Measurements from ENCODE around the gene TMEM106B.

Gene TMEM106B

GRCh38 chr7:12249706-12250105, 38.6 kb downstream of the TMEM106B start:
- no peak for TF ChIP-seq POLR2AphosphoS5 (IDR thresholded peaks at IDR 0.05; ENCODE audit: low read depth, low read length)
- TF ChIP-seq POLR2A (IDR thresholded peaks at IDR 0.05; ENCODE audit: low read depth, low read length): no peak
- TF ChIP-seq POU2F2 (IDR thresholded peaks at IDR 0.05; ENCODE audit: low read depth, low read length): no peak
- no peak for TF ChIP-seq PAX5 (IDR thresholded peaks at IDR 0.05; ENCODE audit: insufficient read depth, low read length, severe bottlenecking)
- TF ChIP-seq TAF1 (IDR thresholded peaks at IDR 0.05; ENCODE audit: low read depth, low read length): no peak
- no peak for TF ChIP-seq SPI1 (IDR thresholded peaks at IDR 0.05; ENCODE audit: low read depth, low read length)
- FAIRE-seq: no peak

GRCh38 chr7:12250232-12250631, 39.1 kb downstream of the TMEM106B start:
- TF ChIP-seq PAX5 (IDR thresholded peaks at IDR 0.05; ENCODE audit: insufficient read depth, low read length, severe bottlenecking) (no peak), POLR2AphosphoS5 (IDR thresholded peaks at IDR 0.05; ENCODE audit: low read depth, low read length) (no peak), POLR2A (IDR thresholded peaks at IDR 0.05; ENCODE audit: low read depth, low read length) (no peak), SPI1 (IDR thresholded peaks at IDR 0.05; ENCODE audit: low read depth, low read length) (no peak), TAF1 (IDR thresholded peaks at IDR 0.05; ENCODE audit: low read depth, low read length) (no peak), POU2F2 (IDR thresholded peaks at IDR 0.05; ENCODE audit: low read depth, low read length) (no peak)
- no peak for FAIRE-seq
- no peak for DNase-seq (ENCODE audit: insufficient read length, low spot score)

More at GRCh38 chr7:12249706-12250105, 38.6 kb downstream of the TMEM106B start:
- no peak for DNase-seq (ENCODE audit: insufficient read length, low spot score)

GRCh38 chr7:12256090-12256489, 45.0 kb downstream of the TMEM106B start:
- no peak for DNase-seq (ENCODE audit: insufficient read length, low spot score)
- no peak for TF ChIP-seq POU2F2 (IDR thresholded peaks at IDR 0.05; ENCODE audit: low read depth, low read length)
- TF ChIP-seq TAF1 (IDR thresholded peaks at IDR 0.05; ENCODE audit: low read depth, low read length): no peak
- no peak for TF ChIP-seq POLR2AphosphoS5 (IDR thresholded peaks at IDR 0.05; ENCODE audit: low read depth, low read length)
- TF ChIP-seq SPI1 (IDR thresholded peaks at IDR 0.05; ENCODE audit: low read depth, low read length): no peak
- TF ChIP-seq PAX5 (IDR thresholded peaks at IDR 0.05; ENCODE audit: insufficient read depth, low read length, severe bottlenecking): no peak
- no peak for TF ChIP-seq POLR2A (IDR thresholded peaks at IDR 0.05; ENCODE audit: low read depth, low read length)
- no peak for FAIRE-seq

- peak; percentile 11 for DNase-seq (ENCODE audit: insufficient read length, low spot score)
- TF ChIP-seq POLR2AphosphoS5 (IDR thresholded peaks at IDR 0.05; ENCODE audit: low read depth, low read length): no peak
- no peak for TF ChIP-seq PAX5 (IDR thresholded peaks at IDR 0.05; ENCODE audit: insufficient read depth, low read length, severe bottlenecking)
- TF ChIP-seq TAF1 (IDR thresholded peaks at IDR 0.05; ENCODE audit: low read depth, low read length): no peak
- TF ChIP-seq POLR2A (IDR thresholded peaks at IDR 0.05; ENCODE audit: low read depth, low read length): no peak
- TF ChIP-seq SPI1 (IDR thresholded peaks at IDR 0.05; ENCODE audit: low read depth, low read length): peak; percentile 50
- TF ChIP-seq POU2F2 (IDR thresholded peaks at IDR 0.05; ENCODE audit: low read depth, low read length): peak; percentile 91
- FAIRE-seq: peak; percentile 97
Observed at GRCh38 chr7:12257582-12257981, 46.5 kb downstream of the TMEM106B start.

- DNase-seq (ENCODE audit: insufficient read length, low spot score): no peak
- peak; percentile 35 for FAIRE-seq
- no peak for TF ChIP-seq SPI1 (IDR thresholded peaks at IDR 0.05; ENCODE audit: low read depth, low read length)
Observed at GRCh38 chr7:12258074-12258473, 47.0 kb downstream of the TMEM106B start.

- TF ChIP-seq PAX5 (IDR thresholded peaks at IDR 0.05; ENCODE audit: insufficient read depth, low read length, severe bottlenecking) (no peak), POU2F2 (IDR thresholded peaks at IDR 0.05; ENCODE audit: low read depth, low read length) (no peak), POLR2A (IDR thresholded peaks at IDR 0.05; ENCODE audit: low read depth, low read length) (no peak), POLR2AphosphoS5 (IDR thresholded peaks at IDR 0.05; ENCODE audit: low read depth, low read length) (no peak), SPI1 (IDR thresholded peaks at IDR 0.05; ENCODE audit: low read depth, low read length) (no peak)
- no peak for FAIRE-seq
- no peak for DNase-seq (ENCODE audit: insufficient read length, low spot score)
Observed at GRCh38 chr7:12267542-12267941, 56.4 kb downstream of the TMEM106B start.

- TF ChIP-seq POLR2A (IDR thresholded peaks at IDR 0.05; ENCODE audit: low read depth, low read length): no peak
- no peak for TF ChIP-seq POU2F2 (IDR thresholded peaks at IDR 0.05; ENCODE audit: low read depth, low read length)
- no peak for TF ChIP-seq TAF1 (IDR thresholded peaks at IDR 0.05; ENCODE audit: low read depth, low read length)
- TF ChIP-seq SPI1 (IDR thresholded peaks at IDR 0.05; ENCODE audit: low read depth, low read length): no peak
- TF ChIP-seq PAX5 (IDR thresholded peaks at IDR 0.05; ENCODE audit: insufficient read depth, low read length, severe bottlenecking): no peak
- TF ChIP-seq POLR2AphosphoS5 (IDR thresholded peaks at IDR 0.05; ENCODE audit: low read depth, low read length): no peak
- FAIRE-seq (no peak), DNase-seq (ENCODE audit: insufficient read length, low spot score) (no peak)
Observed at GRCh38 chr7:12269100-12269895, 58.2 kb downstream of the TMEM106B start.

- DNase-seq (ENCODE audit: insufficient read length, low spot score) (no peak), FAIRE-seq (no peak)
- no peak for TF ChIP-seq POLR2AphosphoS5 (IDR thresholded peaks at IDR 0.05; ENCODE audit: low read depth, low read length)
- no peak for TF ChIP-seq TAF1 (IDR thresholded peaks at IDR 0.05; ENCODE audit: low read depth, low read length)
- TF ChIP-seq POLR2A (IDR thresholded peaks at IDR 0.05; ENCODE audit: low read depth, low read length): no peak
- TF ChIP-seq SPI1 (IDR thresholded peaks at IDR 0.05; ENCODE audit: low read depth, low read length): no peak
- TF ChIP-seq PAX5 (IDR thresholded peaks at IDR 0.05; ENCODE audit: insufficient read depth, low read length, severe bottlenecking): no peak
- no peak for TF ChIP-seq POU2F2 (IDR thresholded peaks at IDR 0.05; ENCODE audit: low read depth, low read length)
Observed at GRCh38 chr7:12281038-12281437, 69.9 kb downstream of the TMEM106B start.

- no peak for TF ChIP-seq POLR2A (IDR thresholded peaks at IDR 0.05; ENCODE audit: low read depth, low read length)
- TF ChIP-seq TAF1 (IDR thresholded peaks at IDR 0.05; ENCODE audit: low read depth, low read length): no peak
- no peak for TF ChIP-seq PAX5 (IDR thresholded peaks at IDR 0.05; ENCODE audit: insufficient read depth, low read length, severe bottlenecking)
- no peak for TF ChIP-seq POLR2AphosphoS5 (IDR thresholded peaks at IDR 0.05; ENCODE audit: low read depth, low read length)
- TF ChIP-seq POU2F2 (IDR thresholded peaks at IDR 0.05; ENCODE audit: low read depth, low read length): no peak
- TF ChIP-seq SPI1 (IDR thresholded peaks at IDR 0.05; ENCODE audit: low read depth, low read length): no peak
- DNase-seq (ENCODE audit: insufficient read length, low spot score) (no peak), FAIRE-seq (no peak)
Observed at GRCh38 chr7:12287901-12288300, 76.8 kb downstream of the TMEM106B start.

- TF ChIP-seq TAF1 (IDR thresholded peaks at IDR 0.05; ENCODE audit: low read depth, low read length) (no peak), POLR2A (IDR thresholded peaks at IDR 0.05; ENCODE audit: low read depth, low read length) (no peak), SPI1 (IDR thresholded peaks at IDR 0.05; ENCODE audit: low read depth, low read length) (no peak), POU2F2 (IDR thresholded peaks at IDR 0.05; ENCODE audit: low read depth, low read length) (no peak), POLR2AphosphoS5 (IDR thresholded peaks at IDR 0.05; ENCODE audit: low read depth, low read length) (no peak), PAX5 (IDR thresholded peaks at IDR 0.05; ENCODE audit: insufficient read depth, low read length, severe bottlenecking) (no peak)
- no peak for DNase-seq (ENCODE audit: insufficient read length, low spot score)
- no peak for FAIRE-seq
Observed at GRCh38 chr7:12289996-12290395, 78.9 kb downstream of the TMEM106B start.
